ENCODE data around the gene PLA2G1B. TPM values are rescaled to one million over a fixed set of nuclear protein-coding genes. Genes with fewer than 3 reads are reported as not detected.

The PLA2G1B gene
- total and polyA plus RNA-seq, 2 of the 13 experiments (the other 11 are each of a cell fraction or from before 2014, with no cell fraction given): 0.33 to 1.4 TPM

DNA sequence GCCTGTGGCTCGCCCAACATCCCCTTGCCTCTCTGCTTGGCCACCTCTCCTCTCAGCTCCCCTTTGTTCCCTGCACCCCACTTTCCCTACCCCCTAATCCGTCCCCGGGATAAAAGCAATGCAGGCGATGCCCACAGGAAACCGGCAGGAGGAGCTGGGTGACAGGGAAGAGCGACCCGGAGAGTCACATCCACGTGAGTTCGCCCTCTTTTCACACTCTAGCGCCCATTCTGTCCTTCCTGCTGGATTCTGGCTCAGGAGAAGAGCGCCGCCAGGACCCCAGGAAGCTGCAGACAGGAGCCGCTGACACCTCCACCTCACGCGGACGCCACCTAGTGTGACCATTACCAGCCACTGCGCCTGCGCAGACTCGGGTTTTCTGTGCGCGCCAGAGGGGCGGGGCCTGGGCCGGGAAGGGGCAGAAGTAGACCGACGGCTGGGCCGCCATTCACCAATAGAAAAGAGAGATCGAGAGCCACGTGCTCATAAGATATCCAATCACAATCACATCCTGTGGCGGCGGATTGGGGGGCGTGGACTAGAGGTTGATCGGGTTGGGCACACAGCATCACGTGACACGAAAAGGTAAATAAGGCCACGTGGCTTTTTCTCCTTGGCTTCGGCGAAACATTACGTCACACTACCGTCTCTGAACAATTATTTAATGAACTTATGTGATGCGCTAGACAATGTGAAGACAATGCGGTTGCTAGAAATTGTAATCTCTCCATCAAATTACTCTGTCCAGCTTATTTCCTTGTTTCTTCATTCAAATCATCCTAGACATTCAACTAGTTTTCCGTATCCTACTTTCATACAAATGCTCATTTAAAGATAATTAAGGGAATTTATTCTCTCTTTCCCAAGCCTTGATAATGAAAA lies 10.1 kb downstream of the PLA2G1B start (continued):
- TF ChIP-seq POGK (CRISPR knock-in tag; conservative IDR thresholded peaks at IDR 0.05) (0 out of 2 replicates have a peak, but pooled peaks have one; percentile 53), TAF1 (CRISPR knock-in tag; IDR thresholded peaks at IDR 0.05) (peak; percentile 97), ZNF547 (CRISPR knock-in tag; IDR thresholded peaks at IDR 0.05) (peak; percentile 54; the same call in 1 of the 2 replicates), ZNF10 (CRISPR knock-in tag; IDR thresholded peaks at IDR 0.05; ENCODE audit: borderline replicate concordance, low read depth) (no peak), FOSL2 (CRISPR knock-in tag; IDR thresholded peaks at IDR 0.05) (peak; percentile 41), MXD4 (CRISPR knock-in tag; IDR thresholded peaks at IDR 0.05) (peak; percentile 85), RAD21 (CRISPR knock-in tag; IDR thresholded peaks at IDR 0.05) (0 out of 2 replicates have a peak, but pooled peaks have one; percentile 30), THRA (CRISPR knock-in tag; IDR thresholded peaks at IDR 0.05; ENCODE audit: borderline replicate concordance) (0 out of 2 replicates have a peak, but pooled peaks have one; percentile 20), RBAK (CRISPR knock-in tag; IDR thresholded peaks at IDR 0.05) (no peak), TFAP4 (IDR thresholded peaks at IDR 0.05; ENCODE audit: borderline replicate concordance, low read depth) (peak; percentile 46; the same call in 1 of the 2 replicates), ZNF33A (CRISPR knock-in tag; IDR thresholded peaks at IDR 0.05; ENCODE audit: borderline replicate concordance) (no peak), ZNF781 (CRISPR knock-in tag; IDR thresholded peaks at IDR 0.05; ENCODE audit: borderline replicate concordance, not compliant biosample characterization) (no peak), FOXK1 (CRISPR knock-in tag; IDR thresholded peaks at IDR 0.05; ENCODE audit: borderline replicate concordance, low read depth) (peak; percentile 99), ZMAT3 (CRISPR knock-in tag; conservative IDR thresholded peaks at IDR 0.05) (peak; percentile 80)
- TF ChIP-seq, protein P1, sequence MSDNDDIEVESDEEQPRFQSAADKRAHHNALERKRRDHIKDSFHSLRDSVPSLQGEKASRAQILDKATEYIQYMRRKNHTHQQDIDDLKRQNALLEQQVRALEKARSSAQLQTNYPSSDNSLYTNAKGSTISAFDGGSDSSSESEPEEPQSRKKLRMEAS (IDR thresholded peaks at IDR 0.05): peak; percentile 99
- TF ChIP-seq, protein P2, sequence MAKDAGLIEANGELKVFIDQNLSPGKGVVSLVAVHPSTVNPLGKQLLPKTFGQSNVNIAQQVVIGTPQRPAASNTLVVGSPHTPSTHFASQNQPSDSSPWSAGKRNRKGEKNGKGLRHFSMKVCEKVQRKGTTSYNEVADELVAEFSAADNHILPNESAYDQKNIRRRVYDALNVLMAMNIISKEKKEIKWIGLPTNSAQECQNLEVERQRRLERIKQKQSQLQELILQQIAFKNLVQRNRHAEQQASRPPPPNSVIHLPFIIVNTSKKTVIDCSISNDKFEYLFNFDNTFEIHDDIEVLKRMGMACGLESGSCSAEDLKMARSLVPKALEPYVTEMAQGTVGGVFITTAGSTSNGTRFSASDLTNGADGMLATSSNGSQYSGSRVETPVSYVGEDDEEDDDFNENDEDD (CRISPR knock-in tag; IDR thresholded peaks at IDR 0.05; ENCODE audit: borderline replicate concordance): peak; percentile 65; the same call in 1 of the 2 replicates
- TF ChIP-seq, protein P3, sequence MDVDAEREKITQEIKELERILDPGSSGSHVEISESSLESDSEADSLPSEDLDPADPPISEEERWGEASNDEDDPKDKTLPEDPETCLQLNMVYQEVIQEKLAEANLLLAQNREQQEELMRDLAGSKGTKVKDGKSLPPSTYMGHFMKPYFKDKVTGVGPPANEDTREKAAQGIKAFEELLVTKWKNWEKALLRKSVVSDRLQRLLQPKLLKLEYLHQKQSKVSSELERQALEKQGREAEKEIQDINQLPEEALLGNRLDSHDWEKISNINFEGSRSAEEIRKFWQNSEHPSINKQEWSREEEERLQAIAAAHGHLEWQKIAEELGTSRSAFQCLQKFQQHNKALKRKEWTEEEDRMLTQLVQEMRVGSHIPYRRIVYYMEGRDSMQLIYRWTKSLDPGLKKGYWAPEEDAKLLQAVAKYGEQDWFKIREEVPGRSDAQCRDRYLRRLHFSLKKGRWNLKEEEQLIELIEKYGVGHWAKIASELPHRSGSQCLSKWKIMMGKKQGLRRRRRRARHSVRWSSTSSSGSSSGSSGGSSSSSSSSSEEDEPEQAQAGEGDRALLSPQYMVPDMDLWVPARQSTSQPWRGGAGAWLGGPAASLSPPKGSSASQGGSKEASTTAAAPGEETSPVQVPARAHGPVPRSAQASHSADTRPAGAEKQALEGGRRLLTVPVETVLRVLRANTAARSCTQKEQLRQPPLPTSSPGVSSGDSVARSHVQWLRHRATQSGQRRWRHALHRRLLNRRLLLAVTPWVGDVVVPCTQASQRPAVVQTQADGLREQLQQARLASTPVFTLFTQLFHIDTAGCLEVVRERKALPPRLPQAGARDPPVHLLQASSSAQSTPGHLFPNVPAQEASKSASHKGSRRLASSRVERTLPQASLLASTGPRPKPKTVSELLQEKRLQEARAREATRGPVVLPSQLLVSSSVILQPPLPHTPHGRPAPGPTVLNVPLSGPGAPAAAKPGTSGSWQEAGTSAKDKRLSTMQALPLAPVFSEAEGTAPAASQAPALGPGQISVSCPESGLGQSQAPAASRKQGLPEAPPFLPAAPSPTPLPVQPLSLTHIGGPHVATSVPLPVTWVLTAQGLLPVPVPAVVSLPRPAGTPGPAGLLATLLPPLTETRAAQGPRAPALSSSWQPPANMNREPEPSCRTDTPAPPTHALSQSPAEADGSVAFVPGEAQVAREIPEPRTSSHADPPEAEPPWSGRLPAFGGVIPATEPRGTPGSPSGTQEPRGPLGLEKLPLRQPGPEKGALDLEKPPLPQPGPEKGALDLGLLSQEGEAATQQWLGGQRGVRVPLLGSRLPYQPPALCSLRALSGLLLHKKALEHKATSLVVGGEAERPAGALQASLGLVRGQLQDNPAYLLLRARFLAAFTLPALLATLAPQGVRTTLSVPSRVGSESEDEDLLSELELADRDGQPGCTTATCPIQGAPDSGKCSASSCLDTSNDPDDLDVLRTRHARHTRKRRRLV (CRISPR knock-in tag; IDR thresholded peaks at IDR 0.05): no peak
